ENCODE data around the gene PEF1.

- TF ChIP-seq CTCF (IDR thresholded peaks at IDR 0.05; ENCODE audit: low read length) (no peak), EZH2 (optimal IDR thresholded peaks at IDR 0.05; ENCODE audit: low read depth, low read length) (no peak)
These were observed 29.9 kb upstream of the PEF1 start for GRCh38 chr1:31674626-31675025.
